Thyroid gland (tissue), 4 donors: ENCODE measurements around the gene ZNF20.

ENCODE experiments used
- POLR2A ChIP-seq, 2 donors: fragments of 450-650 bp; IDR thresholded peaks; one replicate each; pipeline ENCODE4 v1.6.1; 2017; ENCODE audit warnings: antibody characterized with exemption in 2 of 2, mild to moderate bottlenecking in 2 of 2, moderate library complexity in 1 of 2
- TF ChIP-seq, protein P1 (sequence below), 6 experiments: fragments of 200-600 bp in 3 of 6; fragments of 450-650 bp in 3 of 6; sonication (generic) in 3 of 6; IDR thresholded peaks; one replicate each; pipeline ENCODE4 v1.5.1; 2016 to 2019; ENCODE audit warnings: antibody characterized with exemption in 6 of 6, mild to moderate bottlenecking in 2 of 6, inconsistent platforms in 1 of 6, moderate library complexity in 1 of 6

GRCh38 chr19:12141405-12141736, 1.2 kb upstream of the ZNF20 start:
- TF ChIP-seq, protein P1, sequence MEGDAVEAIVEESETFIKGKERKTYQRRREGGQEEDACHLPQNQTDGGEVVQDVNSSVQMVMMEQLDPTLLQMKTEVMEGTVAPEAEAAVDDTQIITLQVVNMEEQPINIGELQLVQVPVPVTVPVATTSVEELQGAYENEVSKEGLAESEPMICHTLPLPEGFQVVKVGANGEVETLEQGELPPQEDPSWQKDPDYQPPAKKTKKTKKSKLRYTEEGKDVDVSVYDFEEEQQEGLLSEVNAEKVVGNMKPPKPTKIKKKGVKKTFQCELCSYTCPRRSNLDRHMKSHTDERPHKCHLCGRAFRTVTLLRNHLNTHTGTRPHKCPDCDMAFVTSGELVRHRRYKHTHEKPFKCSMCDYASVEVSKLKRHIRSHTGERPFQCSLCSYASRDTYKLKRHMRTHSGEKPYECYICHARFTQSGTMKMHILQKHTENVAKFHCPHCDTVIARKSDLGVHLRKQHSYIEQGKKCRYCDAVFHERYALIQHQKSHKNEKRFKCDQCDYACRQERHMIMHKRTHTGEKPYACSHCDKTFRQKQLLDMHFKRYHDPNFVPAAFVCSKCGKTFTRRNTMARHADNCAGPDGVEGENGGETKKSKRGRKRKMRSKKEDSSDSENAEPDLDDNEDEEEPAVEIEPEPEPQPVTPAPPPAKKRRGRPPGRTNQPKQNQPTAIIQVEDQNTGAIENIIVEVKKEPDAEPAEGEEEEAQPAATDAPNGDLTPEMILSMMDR (IDR thresholded peaks at IDR 0.05), result no peak
- TF ChIP-seq POLR2A (IDR thresholded peaks at IDR 0.05), result no peak
